K562 (cell line): ENCODE results near the gene TSPYL4. TPM values are rescaled to one million over a fixed set of nuclear protein-coding genes. Genes with fewer than 3 reads are reported as not detected.
A peak's percentile ranks its signal among the peaks of the same experiment; 100 is the strongest.

Experiments
- ATAC-seq: fragments of 200-7000 bp; cut with Tn5 transposase; 3 replicates; pipeline ENCODE4 v1.9.1; 2020; ENCODE audit warnings: moderate library complexity
- BruUV-seq: library from RNA; stranded (reverse); fragments of 400-500 nt; replicated peaks from 2 replicates; lab custom pipeline; 2021; lab: Mats Ljungman, UMichigan
- CTCF ChIA-PET: fragments of 300-600 bp; formaldehyde crosslinking; extraction: SDS; loops from one replicate; lab custom pipeline; 2021; ENCODE audit warnings: low intra/inter-chr PET ratio; lab: Yijun Ruan, JAX
- POLR2A ChIA-PET: fragments of 300-600, 350-650 bp; sonication (Branson Sonifier 250); formaldehyde crosslinking; extraction: SDS; loops from one replicate; lab custom pipeline; 2021; ENCODE audit warnings: antibody characterized with exemption, inconsistent platforms; lab: Yijun Ruan, JAX
- DNase-seq, 4 experiments: peaks; one replicate each; pipeline versions ENCODE4 v3.0.0 to v3.0.0-alpha.2; 2011 to 2018; ENCODE audit warnings: low spot score in 3 of 4, mixed read lengths in 3 of 4; ENCODE audit errors: extremely low read depth in 1 of 4
- FAIRE-seq: peaks from 2 replicates; lab custom pipeline; 2011; peaks lifted over from hg19 to GRCh38; lab: Jason Lieb, UNC
- H2AFZ ChIP-seq: 2 replicates; pipeline ENCODE4 v1.6.0; 2011; ENCODE audit warnings: low read depth, low read length, control low read depth, inconsistent platforms
- H3K27ac ChIP-seq: fragments of 200-600 bp; 3 replicates; pipeline ENCODE4 v1.8.0; 2011; ENCODE audit warnings: low read depth, mild to moderate bottlenecking, control low read depth, inconsistent platforms, low read length, moderate library complexity, mixed read lengths; ENCODE audit errors: extremely low read depth
- H3K27me3 ChIP-seq, 2 experiments: fragments of 300-600 bp in 1 of 2; 2 replicates in 1 of 2; 3 replicates in 1 of 2; pipeline versions ENCODE4 v1.6.0 to v1.8.0; 2011; ENCODE audit warnings: inconsistent platforms in 2 of 2, low read length in 2 of 2, mild to moderate bottlenecking in 1 of 2, mixed read lengths in 1 of 2, moderate library complexity in 1 of 2; ENCODE audit not compliant: control insufficient read depth in 2 of 2, insufficient read depth in 2 of 2
- H3K36me3 ChIP-seq: fragments of 300-600 bp; 3 replicates; pipeline ENCODE4 v1.8.0; 2011; ENCODE audit warnings: mild to moderate bottlenecking, low read length, inconsistent platforms; ENCODE audit not compliant: control insufficient read depth, insufficient read depth
- H3K4me1 ChIP-seq, 2 experiments: fragments of 200-600 bp in 1 of 2; replicated peaks in 1 of 2; 2 replicates in 1 of 2; 3 replicates in 1 of 2; pipeline versions ENCODE4 v1.5.1 to v1.8.0; 2011; ENCODE audit warnings: inconsistent platforms in 2 of 2, low read length in 2 of 2, mild to moderate bottlenecking in 1 of 2, mixed read lengths in 1 of 2, moderate library complexity in 1 of 2; ENCODE audit not compliant: control insufficient read depth in 2 of 2, insufficient read depth in 2 of 2
- H3K4me2 ChIP-seq: 2 replicates; pipeline ENCODE4 v1.6.1; 2011; ENCODE audit warnings: low read length, control low read depth, inconsistent platforms, mixed read lengths; ENCODE audit not compliant: insufficient read depth
- H3K4me3 ChIP-seq: fragments of 200-600 bp; sonication (generic), shearing (Covaris generic); 2 replicates; pipeline ENCODE4 v1.5.1; 2016; ENCODE audit warnings: control low read depth, inconsistent platforms
- H3K79me2 ChIP-seq: fragments of 200-600 bp; 3 replicates; pipeline ENCODE4 v1.8.0; 2011; ENCODE audit warnings: low read length, inconsistent platforms; ENCODE audit not compliant: control insufficient read depth, insufficient read depth
- H3K9ac ChIP-seq, 2 experiments: 2 replicates each; pipeline versions ENCODE4 v1.6.0 to v1.6.1; 2011; ENCODE audit warnings: low read depth in 2 of 2, low read length in 2 of 2, control low read depth in 1 of 2, inconsistent platforms in 1 of 2, mild to moderate bottlenecking in 1 of 2, mixed read lengths in 1 of 2; ENCODE audit not compliant: insufficient read depth in 1 of 2
- H3K9me1 ChIP-seq: one replicate; pipeline ENCODE4 v1.6.0; 2011; ENCODE audit warnings: inconsistent platforms, mild to moderate bottlenecking, low read length, moderate library complexity; ENCODE audit not compliant: control insufficient read depth, insufficient read depth
- H3K9me3 ChIP-seq: replicated peaks from 2 replicates; pipeline ENCODE4 v1.5.1; 2011; ENCODE audit warnings: low read depth, low read length, inconsistent platforms; ENCODE audit not compliant: control insufficient read depth, insufficient read depth
- H4K20me1 ChIP-seq: replicated peaks from 2 replicates; pipeline ENCODE4 v1.6.1; 2011; ENCODE audit warnings: low read length, inconsistent platforms, mixed read lengths; ENCODE audit not compliant: control insufficient read depth, insufficient read depth
- NCOA4 ChIP-seq: fragments of 450-650 bp; IDR thresholded peaks from 2 replicates; pipeline ENCODE4 v1.6.1; 2018; ENCODE audit warnings: mild to moderate bottlenecking; ENCODE audit not compliant: partially characterized antibody
- NR2C1 ChIP-seq, 2 experiments: fragments of 450-650 bp; IDR thresholded peaks; 2 replicates each; pipeline ENCODE4 v1.6.1; 2017; ENCODE audit warnings: mild to moderate bottlenecking in 2 of 2, antibody characterized with exemption in 1 of 2, inconsistent platforms in 1 of 2, missing compliant biosample characterization in 1 of 2, missing genetic modification characterization in 1 of 2
- RB1 ChIP-seq: fragments of 450-650 bp; IDR thresholded peaks from 2 replicates; pipeline ENCODE4 v1.6.1; 2017; ENCODE audit warnings: low read depth, mild to moderate bottlenecking
- RBM25 ChIP-seq: fragments of 200-400 bp; formaldehyde crosslinking; IDR thresholded peaks from 2 replicates; pipeline ENCODE4 v1.6.1; 2018; ENCODE audit warnings: low read length, low read depth, moderate library complexity; ENCODE audit not compliant: severe bottlenecking
- SLC30A9 ChIP-seq: fragments of 250-450 bp; sonication (Bioruptor Pico); IDR thresholded peaks from 2 replicates; pipeline ENCODE4 v1.8.0; 2022; ENCODE audit warnings: mild to moderate bottlenecking, moderate library complexity
- TEAD4 ChIP-seq, 2 experiments: sonication (generic) in 1 of 2; formaldehyde crosslinking in 1 of 2; IDR thresholded peaks; 2 replicates each; pipeline versions ENCODE4 v1.6.1 to v1.8.0; 2012 to 2022; ENCODE audit warnings: borderline replicate concordance in 1 of 2, inconsistent platforms in 1 of 2, low read length in 1 of 2, mild to moderate bottlenecking in 1 of 2, missing genetic modification reagents in 1 of 2
- WGBS: fragments of 100-300 bp; shearing (Covaris generic); methylation state at CpG from one replicate; pipeline ENCODE4 v1.1.6; 2016; ENCODE audit warnings: low coverage, mixed read lengths; ENCODE audit not compliant: insufficient coverage; ENCODE audit errors: missing lambda C conversion rate; 5-methylcytosine and 5-hydroxymethylcytosine counted together
- in situ Hi-C: fragments of 300-500 bp; cut with MboI; formaldehyde crosslinking; loops from 4 replicates; pipeline ENCODE4 v1.15.0; 2018; ENCODE audit warnings: inconsistent platforms, mixed read lengths
- intact Hi-C: fragments of 100-400 bp; cut with micrococcal nuclease; formaldehyde crosslinking; loops from 2 replicates; pipeline ENCODE4 v1.14.2; 2022
- polyA plus RNA-seq, 8 experiments: library from polyadenylated mRNA; depleted of rRNA in 4 of 8; stranded (reverse) in 5 of 8; unstranded in 3 of 8; fragments of >200 nt; fragmentation: Nextera tagmentation in 2 of 8; fragmentation: Illumina TruSeq in 1 of 8; extraction: Ambion mirVana in 2 of 8; extraction: Trizol in 1 of 8; gene quantifications; 2 replicates each; pipeline versions ENCODE4 v1.2.1 to v1.2.3, GENCODE V29; 2011 to 2014; ENCODE audit warnings: inconsistent platforms in 1 of 8, missing spikeins in 1 of 8
- total RNA-seq, 7 experiments: library from RNA; depleted of rRNA in 6 of 7; stranded (reverse); fragments of >200 nt in 6 of 7; fragmentation: Illumina TruSeq in 2 of 7; extraction: Trizol in 2 of 7; gene quantifications; 2 replicates each; pipeline versions ENCODE4 v1.2.1 to v1.2.3, GENCODE V29; 2011 to 2021; ENCODE audit warnings: low replicate concordance in 1 of 7

TSPYL4 gene
- total and polyA plus RNA-seq, 9 of the 15 experiments (the other 6 are each of a cell fraction or from before 2014, with no cell fraction given) = 0.69 to 18.0 (median 9.1) TPM

GRCh38 chr6:116298273-116298672 lies 44.4 kb upstream of the TSPYL4 start:
- no peaks in the 10 kb centered on the region for H3K36me3 ChIP-seq
- ChIA-PET CTCF (no interaction called here), POLR2A (no interaction called here)
- no peaks in the 10 kb centered on the region for H3K9me1 ChIP-seq
- H3K79me2 ChIP-seq = no peaks in the 10 kb centered on the region
- H3K27ac ChIP-seq = no peak overlapping the region
- ATAC-seq = no peak
- no peaks in the 10 kb centered on the region for H3K9me3 ChIP-seq
- WGBS = 0% methylated on average over 3 of the region's 3 CpGs
- H4K20me1 ChIP-seq = no peaks in the 10 kb centered on the region
- no TSS peak for BruUV-seq
- no peaks in the 10 kb centered on the region for H3K4me1 ChIP-seq
- FAIRE-seq = peak; percentile 19
- intact Hi-C loops (no loop called here), in situ Hi-C loops (no loop called here)
- H3K27me3 ChIP-seq = no peaks in the 10 kb centered on the region; a peak in 1 of 5 replicates
- no peak for DNase-seq
- no peak overlapping the region for H3K4me2 ChIP-seq
- H3K4me3 ChIP-seq = no peak overlapping the region
- H3K9ac ChIP-seq = no peak overlapping the region
- no peak for TF ChIP-seq NCOA4
- no peak for TF ChIP-seq TEAD4 (IDR thresholded peaks at IDR 0.05; ENCODE audit: low read length)
- TF ChIP-seq TEAD4 (CRISPR knock-in tag; IDR thresholded peaks at IDR 0.05; ENCODE audit: borderline replicate concordance) = no peak
- TF ChIP-seq RB1 = no peak
- TF ChIP-seq RBM25 = peak; percentile 44
- TF ChIP-seq SLC30A9 (CRISPR knock-in tag) = no peak
- TF ChIP-seq NR2C1 (IDR thresholded peaks at IDR 0.05) = no peak
- no peak for TF ChIP-seq NR2C1 (tag; IDR thresholded peaks at IDR 0.05)
- TF ChIP-seq, all 486 proteins: peak for 1
- no peak overlapping the region for H2AFZ ChIP-seq
